Activated gamma-delta T cell treated with Interleukin-2 at 50 U/mL for 16 hours (primary cell): ENCODE results near the gene BABAM2.
"Not testable (repeated sequence)": the region's sequence is repeated elsewhere in the genome, so short reads cannot be mapped to it uniquely, and the experiment has no call there.

Experiments used
- DNase-seq: peaks from one replicate; pipeline ENCODE4 v3.0.0-alpha.2; 2020

BABAM2 gene

DNA sequence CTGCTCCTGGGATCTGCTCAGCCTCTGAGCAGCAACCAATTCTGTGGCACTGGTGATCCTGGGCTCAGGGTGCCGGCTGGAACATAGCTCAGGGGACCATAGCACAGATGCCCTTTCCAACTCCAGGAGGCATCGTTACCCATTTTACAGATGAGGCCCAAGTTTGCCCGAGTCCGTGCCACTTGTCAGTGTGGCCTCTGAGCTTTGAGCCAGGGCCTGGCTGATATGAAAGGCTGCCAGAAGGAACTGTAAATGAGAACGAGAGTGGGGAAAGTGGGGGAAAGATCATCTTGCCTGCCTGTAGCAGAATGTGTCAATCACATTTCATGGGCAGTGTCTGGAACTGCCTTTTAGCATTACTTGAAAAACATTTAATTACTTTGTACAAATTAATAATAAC, 478.8 kb downstream of the BABAM2 start:
- no peak for DNase-seq

DNA sequence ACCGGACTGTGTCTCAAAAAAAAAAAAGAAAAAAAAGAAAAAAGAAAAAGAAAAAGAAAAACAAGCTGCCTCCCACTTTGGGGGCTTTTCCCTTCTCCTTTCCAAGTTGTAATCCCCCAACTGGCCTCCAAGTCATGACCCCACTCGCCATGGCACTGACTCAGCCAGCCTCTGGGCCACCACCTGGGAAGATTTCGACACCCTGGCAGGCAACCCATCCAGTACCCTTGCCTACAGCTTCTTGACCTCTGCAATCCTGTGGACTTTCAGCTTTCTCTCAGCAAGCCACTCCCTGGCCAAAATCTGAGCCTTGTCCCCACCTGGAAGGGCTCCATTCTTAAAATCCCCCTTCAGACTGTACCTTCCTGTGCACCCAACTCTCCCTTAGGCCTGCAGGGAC, 479.8 kb downstream of the BABAM2 start:
- DNase-seq: no peak

DNA sequence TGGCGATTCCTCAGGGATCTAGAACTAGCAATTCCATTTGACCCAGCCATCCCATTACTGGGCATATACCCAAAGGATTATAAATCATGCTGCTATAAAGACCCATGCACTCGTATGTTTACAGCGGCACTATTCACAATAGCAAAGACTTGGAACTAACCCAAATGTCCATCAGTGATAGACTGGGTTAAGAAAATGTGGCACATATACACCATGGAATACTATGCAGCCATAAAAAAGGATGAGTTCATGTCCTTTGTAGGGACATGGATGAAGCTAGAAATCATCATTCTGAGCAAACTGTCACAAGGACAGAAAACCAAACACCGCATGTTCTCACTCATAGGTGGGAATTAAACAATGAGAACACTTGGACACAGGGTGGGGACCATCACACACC, 481.2 kb downstream of the BABAM2 start:
- DNase-seq: not testable (repeated sequence)

DNA sequence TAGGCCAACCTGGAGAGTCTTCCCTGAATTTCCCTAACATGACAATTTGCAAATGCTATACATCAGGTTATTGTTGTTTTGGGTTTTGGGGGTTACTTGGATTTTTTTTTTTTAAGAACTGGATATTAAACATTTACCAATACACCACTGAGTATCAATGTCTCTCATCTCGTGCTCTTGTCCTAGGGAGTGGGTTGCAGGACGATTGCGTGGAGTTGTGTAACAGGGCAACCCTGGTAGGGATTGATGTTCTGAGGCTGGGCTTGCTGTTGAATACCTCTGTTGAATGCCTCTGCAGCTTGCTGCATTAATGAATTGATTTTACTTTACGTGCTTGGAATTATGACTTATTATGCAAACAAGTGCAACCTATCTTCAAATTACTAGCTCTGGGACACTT, 483.3 kb downstream of the BABAM2 start:
- DNase-seq: no peak

DNA sequence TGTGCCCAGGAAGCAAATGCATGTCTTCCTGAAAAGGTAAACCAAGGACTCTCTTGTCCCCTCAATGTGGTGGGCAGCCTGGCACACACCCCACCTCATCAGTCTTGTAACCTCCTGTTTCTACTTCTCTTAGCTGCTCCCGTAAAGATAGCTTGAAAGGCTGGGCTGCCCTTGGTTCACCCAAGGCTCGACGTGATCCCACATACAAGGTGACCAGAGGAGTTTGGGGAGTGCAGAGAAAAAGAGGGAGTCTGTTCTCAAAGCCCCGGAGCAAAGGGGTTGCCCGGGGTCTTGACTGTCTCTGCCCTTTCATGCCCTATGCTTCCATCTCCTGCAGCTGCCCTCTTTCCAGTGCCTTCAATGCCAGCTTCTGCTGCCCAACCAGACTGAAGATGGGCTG, 483.8 kb downstream of the BABAM2 start:
- no peak for DNase-seq

DNA sequence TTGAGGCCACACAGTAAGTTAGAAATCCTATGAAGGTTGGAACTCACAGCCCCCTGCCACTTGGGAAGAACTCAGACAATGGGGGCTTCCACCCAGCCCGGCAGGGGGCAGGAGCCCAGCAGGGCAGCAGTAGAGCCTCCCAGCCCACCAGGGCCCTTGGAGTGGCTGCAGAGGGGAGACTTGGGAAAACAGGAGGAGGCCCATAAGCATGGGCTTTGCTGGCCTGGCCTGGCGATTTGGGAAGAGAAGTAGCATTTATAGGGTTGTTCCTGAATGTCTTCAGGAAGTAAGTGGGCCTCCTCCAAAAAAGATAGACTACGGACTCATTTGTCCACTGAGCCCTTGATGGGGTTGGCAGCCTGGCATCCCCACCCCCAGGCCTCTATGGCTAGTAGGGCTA, 484.7 kb downstream of the BABAM2 start:
- DNase-seq: no peak

DNA sequence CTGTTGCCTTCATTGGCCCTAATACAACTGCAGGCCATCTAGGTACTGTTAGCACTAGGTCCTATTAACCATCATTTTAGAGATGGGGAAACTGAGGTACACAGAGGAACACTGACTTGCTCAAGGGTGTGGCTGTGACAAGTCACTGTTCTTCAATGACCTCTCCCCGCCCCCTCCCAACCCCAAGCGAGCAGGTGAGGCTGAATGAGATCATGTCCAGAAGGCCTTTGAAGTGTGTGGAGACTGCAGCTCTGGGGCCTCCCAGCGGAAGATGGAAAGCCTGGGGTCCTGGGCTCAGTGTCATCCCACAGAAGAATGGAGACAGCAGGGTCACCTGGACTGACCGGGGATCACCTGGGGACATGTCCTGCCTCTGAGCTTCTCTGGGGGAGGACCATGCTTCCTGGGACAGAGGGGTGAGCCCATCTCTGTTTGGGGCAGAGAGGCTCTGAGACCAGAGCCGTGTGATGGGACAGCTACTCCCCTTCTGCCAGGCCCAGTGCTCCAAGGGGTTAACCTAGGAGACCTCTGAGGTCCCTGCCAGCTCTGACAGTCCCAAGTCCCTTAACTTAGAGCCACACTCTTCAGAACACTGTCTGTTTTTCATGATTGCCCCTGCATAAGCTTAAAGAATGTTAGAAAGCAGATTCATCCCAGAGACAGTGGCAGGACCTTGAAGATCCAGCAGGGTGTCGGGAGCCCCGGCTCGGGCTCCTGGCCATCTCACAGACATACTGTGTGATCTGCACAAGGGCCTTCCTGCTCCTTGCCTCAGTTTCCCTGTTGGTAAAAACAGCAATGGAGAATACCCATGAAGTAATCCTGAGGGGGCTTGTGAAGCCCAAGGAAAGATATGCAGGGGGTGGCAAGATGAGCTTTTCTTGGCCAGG, 485.5 kb downstream of the BABAM2 start:
- no peak for DNase-seq

DNA sequence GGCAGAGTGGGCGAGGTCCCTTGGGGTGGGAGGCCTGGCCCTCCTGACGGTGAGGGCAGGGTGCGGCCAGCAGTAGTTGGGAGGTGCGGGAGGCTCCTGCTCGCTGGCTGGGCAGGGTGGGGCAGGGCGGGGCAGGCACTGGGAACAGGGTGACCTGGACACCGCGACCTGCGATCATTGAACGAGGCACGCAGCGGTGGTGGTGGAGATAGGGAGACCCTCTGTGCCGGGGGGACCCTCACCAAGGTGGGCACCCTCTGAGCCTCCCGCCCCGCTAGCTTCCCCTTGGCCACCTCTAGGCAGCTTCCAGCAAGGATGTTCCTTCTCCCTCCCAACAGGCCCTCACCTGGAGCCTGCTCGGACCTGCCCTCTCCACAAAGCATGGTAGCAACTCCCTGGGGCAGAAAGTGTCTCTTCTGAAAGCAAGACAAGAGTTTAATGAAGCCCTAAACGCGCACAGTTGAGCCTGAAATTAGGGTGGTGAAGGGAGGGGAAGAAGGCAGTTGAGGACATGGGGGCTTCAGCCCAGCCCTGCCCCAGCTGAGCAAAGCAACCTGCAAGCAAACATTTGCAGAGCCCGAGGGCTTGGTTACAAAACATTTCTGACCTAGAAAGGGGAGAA, 486.8 kb downstream of the BABAM2 start:
- DNase-seq: no peak

DNA sequence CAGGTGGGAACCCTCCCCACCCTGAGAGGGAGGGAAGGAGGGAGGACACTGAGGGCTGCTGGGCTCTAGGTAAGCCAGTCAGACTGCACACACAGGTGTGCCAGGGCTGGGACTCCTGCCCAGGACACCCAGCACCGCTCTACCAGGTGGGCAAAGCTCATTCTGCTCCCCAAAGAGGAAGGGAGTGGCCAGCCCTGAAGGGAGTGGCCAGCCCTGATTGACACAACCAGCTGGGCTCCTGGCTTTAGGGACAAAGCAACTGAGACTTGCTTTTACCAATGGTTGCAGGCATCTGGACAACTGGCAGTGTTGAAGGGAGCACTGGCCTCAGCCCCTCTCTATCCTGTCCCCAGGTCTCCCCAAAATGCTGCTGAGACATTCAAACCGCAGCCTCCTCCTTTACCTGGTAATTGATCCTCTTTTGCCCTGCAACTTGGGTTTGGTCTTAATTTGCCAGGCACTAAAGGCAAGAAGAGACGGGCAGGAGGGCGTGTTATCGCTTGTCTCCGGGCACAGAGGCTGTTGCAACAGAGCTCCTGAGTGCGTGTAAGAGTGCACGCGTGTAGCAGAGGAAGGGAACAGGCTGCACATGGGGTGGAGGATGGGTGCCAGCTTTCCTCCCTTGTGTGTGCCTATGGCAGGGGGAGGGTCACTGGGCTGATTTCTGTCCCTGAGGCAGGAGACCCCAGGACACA, 487.6 kb downstream of the BABAM2 start:
- DNase-seq: no peak

DNA sequence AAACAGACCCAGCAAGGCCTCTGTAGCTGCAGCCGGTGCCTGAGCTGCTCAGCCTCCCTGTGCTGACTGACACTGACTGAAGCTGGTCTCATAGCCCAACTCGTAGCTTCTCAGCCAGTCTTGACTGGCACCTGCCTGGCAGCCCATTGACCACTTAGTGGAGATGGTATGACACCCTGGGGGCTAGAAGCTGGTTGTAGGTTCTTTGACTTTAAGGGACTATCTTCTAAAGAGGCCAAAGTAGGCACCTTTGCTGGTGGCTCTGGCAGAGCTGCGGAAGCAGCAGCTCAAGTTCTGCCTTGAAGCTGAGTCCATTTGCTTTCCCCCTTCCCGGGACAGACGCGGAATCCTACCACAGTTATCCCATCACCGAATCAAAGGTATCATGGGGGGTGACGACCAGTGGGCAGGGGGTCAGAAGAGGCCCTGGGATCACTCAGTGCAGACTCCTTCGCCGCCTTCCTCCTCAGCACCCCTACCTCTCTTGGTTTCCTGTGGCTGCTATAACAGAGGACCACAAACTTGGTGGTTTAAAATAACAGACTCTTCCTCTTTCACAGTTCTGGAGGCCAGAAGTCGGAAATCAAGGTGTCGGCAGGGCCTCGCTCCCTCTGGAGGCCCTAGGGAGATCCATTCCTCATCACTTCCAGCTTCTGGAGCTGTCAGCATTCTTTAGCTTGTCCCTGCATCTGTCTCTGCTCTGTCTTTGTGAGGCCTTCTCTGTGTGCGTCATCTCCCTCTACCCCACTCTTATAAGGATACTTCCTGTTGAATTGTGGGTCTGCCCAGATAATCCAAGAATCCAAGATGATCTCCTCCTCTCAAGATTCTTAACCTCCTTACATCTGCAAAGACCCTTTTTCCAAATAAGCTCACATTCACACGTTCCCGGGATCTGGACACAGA, 488.4 kb downstream of the BABAM2 start:
- DNase-seq: no peak

DNA sequence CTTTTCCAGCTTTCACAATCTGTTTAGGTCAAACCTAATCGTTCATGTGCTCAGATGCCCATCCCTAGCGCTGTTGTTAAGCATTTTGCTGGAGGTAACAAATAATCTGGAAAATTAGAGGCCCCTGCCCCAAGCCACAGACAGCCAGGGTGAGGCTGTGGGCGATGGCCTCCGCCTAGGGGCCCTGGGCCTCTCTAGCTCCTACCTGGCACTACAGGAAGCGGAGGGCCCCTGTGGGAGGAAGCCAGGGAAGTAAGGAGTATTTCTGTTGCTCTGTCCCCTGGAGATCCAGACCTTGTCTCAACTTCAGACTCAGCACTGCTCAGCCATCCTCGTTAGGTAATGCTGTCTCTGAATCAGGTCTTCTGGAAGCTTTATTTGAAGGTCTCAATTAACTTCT, 489.7 kb downstream of the BABAM2 start:
- DNase-seq: no peak

DNA sequence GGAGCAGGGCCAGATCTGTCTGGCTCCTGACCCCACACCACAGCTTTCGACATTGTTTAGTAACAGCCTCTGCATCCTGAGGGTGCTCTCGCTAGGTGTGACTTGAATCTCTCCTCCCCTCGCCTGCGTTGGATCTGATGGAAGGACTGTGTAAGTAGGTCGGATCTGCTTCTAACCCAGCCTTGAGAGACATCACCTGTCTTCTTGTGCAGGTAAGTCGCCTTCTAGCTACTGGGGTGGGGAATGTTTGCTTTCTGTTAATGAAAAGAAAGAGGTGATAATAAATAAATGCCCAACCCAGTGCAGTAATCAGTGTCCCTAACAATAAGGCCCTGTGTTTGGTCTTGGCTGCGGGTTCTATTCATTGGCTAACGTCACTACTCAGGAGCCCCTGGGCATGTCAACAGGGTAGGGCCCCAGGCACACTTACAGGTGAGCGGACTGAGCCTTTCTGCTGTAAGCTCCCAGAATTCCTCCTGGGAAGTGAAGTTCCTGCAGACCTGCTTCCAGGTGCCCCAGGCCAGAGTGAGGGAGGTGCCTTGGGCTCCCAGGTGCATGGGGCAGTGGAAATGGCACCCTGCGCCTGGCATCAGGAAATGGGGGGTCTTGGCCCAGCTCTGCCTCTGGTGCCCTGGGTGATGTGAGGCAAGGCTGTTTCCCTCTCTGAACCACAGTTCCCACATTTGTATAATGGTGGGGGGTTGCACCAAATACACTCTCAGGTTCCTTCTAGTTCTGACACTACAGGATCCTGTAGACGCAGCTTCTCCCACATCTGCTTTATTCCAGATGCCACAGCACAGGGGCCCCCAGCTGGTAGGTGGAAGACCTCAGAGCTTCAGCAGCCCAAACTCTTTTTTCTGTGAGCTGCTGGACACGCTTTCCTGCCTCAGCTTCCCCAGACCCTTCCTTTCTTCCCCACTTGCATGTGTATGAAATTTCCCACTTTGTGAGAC, 491.0 kb downstream of the BABAM2 start:
- no peak for DNase-seq

DNA sequence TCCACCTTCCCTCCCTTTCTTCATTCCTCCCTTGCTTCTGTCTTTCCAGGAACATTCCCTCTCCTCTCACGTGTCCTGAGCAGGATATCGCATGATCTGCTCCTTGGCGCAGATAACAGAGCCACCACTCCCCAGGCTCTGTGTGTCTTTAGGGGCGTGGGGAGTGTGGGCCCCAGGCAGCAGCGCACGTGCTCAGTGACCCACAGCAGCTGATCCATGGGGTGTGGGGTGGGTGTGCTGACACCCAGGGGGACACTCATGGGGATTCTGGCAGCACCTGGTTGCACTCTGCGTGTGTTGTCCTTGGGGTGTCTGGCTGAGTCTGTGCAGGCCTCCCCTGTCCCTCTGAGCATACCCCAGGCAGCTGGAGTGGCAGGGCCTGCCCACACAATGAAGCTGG, 492.2 kb downstream of the BABAM2 start:
- no peak for DNase-seq

DNA sequence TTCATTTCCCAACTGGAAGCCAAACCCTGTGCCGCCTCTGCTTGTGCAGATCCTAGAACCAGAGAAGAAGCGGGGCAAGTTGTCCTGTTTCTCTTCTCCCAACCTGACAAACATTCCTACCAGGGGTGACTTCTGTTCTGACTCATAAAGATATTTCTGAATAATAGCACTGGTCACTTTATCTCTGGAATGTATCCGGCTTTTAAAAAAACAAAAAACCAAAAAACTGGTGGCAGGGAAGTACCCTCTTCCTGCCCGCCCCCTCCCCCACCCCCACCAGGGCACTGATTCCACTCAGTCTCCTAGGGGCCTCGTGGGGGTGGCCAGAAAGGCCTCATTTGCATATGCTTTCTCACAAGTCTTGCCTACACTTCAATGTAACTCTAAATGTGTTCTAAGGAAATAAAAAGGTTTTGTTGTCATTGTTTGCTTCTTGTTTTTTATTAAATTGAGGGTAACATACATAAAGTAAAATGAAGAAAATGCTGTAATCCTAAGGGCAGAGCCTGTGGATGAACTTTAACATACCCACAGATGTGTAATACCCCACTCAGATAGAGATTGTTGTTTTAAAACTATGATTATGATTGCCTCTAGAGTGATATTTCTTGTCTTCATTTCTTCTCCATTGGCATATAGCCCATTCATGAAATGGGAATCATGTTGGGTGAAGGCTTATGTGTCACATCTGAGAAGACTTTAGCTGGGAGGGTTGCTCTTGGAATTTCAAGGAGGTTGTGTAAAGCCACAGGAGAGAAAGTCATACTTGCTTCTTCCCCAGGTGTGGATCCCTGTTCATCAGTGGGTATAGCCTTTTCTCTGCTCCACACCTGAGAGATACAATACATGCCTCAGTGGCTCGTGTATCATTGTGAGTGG, 496.8 kb downstream of the BABAM2 start:
- no peak for DNase-seq
